ENCODE results near the gene SPEN. TPM values are rescaled to one million over a fixed set of nuclear protein-coding genes. Genes with fewer than 3 reads are reported as not detected.

SPEN gene
- polyA plus RNA-seq, 1 donor from 2014 or later: 7.1 TPM

GRCh38 chr1:15958793-15959192 is 111.3 kb downstream of the SPEN start:
- Histone ChIP-seq H2AFZ (ENCODE audit: low read depth, low read length) (no peak overlapping the region), H4K20me1 (ENCODE audit: insufficient read depth) (no peaks in the 10 kb centered on the region), H3K9me2 (ENCODE audit: insufficient read depth, low read length) (no peaks in the 10 kb centered on the region), H3K27me3 (ENCODE audit: insufficient read depth, low read depth, low read length) (no peaks in the 10 kb centered on the region), H3K36me3 (ENCODE audit: insufficient read depth, low read length) (no peaks in the 10 kb centered on the region), H3K4me3 (ENCODE audit: low read length) (no peak overlapping the region), H3F3A (ENCODE audit: insufficient read depth, low read length, poor library complexity, severe bottlenecking) (no peaks in the 10 kb centered on the region), H3K4me2 (ENCODE audit: low read length) (no peak overlapping the region), H3K27ac (ENCODE audit: low read length) (no peak overlapping the region), H3K79me2 (replicated peaks; ENCODE audit: insufficient read depth, low read length) (peaks cover 4% of the 10 kb centered on the region), H3K9ac (ENCODE audit: low read length) (no peak overlapping the region), H3K9me3 (ENCODE audit: low read length) (no peaks in the 10 kb centered on the region)
- TF ChIP-seq TAF1 (IDR thresholded peaks at IDR 0.05; ENCODE audit: low read depth) (no peak), EP300 (conservative IDR thresholded peaks at IDR 0.05; ENCODE audit: poor library complexity, severe bottlenecking) (no peak), REST (IDR thresholded peaks at IDR 0.05; ENCODE audit: borderline replicate concordance) (no peak), SMC3 (conservative IDR thresholded peaks at IDR 0.05; ENCODE audit: poor library complexity) (no peak), EZH2 (IDR thresholded peaks at IDR 0.05; ENCODE audit: borderline replicate concordance, insufficient read depth, low read length, poor library complexity, severe bottlenecking) (no peak), RAD21 (conservative IDR thresholded peaks at IDR 0.05) (no peak), POLR2AphosphoS5 (IDR thresholded peaks at IDR 0.05) (no peak), MXI1 (conservative IDR thresholded peaks at IDR 0.05; ENCODE audit: poor library complexity, severe bottlenecking) (no peak)
- TF ChIP-seq, protein P1, sequence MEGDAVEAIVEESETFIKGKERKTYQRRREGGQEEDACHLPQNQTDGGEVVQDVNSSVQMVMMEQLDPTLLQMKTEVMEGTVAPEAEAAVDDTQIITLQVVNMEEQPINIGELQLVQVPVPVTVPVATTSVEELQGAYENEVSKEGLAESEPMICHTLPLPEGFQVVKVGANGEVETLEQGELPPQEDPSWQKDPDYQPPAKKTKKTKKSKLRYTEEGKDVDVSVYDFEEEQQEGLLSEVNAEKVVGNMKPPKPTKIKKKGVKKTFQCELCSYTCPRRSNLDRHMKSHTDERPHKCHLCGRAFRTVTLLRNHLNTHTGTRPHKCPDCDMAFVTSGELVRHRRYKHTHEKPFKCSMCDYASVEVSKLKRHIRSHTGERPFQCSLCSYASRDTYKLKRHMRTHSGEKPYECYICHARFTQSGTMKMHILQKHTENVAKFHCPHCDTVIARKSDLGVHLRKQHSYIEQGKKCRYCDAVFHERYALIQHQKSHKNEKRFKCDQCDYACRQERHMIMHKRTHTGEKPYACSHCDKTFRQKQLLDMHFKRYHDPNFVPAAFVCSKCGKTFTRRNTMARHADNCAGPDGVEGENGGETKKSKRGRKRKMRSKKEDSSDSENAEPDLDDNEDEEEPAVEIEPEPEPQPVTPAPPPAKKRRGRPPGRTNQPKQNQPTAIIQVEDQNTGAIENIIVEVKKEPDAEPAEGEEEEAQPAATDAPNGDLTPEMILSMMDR (IDR thresholded peaks at IDR 0.05; ENCODE audit: poor library complexity, severe bottlenecking): no peak

DNA sequence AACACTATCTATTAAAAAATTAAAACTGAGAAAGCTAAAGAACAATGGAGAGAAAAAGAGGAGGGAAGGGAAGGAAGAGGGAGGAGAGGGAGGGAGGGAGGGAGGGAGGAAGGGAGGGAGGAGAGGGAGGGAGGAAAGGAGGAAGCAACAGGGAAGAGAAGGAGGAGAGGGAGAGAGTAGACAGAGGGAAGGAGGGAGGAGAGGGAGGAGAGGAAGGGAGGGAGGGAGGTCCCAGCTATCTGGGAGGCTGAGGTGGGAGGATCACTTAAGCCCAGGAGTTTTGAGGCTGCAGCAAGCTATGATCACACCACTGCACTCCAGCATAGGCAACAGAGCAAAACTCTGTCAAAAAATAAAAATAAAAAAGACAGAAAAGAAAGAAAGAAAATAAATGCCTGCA is 111.9 kb downstream of the SPEN start:
- Histone ChIP-seq H3K79me2 (replicated peaks; ENCODE audit: insufficient read depth, low read length) (peaks cover 4% of the 10 kb centered on the region), H3K4me2 (ENCODE audit: low read length) (no peak overlapping the region), H3K9me2 (ENCODE audit: insufficient read depth, low read length) (no peaks in the 10 kb centered on the region), H3K9me3 (ENCODE audit: low read length) (no peaks in the 10 kb centered on the region), H2AFZ (ENCODE audit: low read depth, low read length) (no peak overlapping the region), H4K20me1 (ENCODE audit: insufficient read depth) (no peaks in the 10 kb centered on the region), H3K36me3 (ENCODE audit: insufficient read depth, low read length) (no peaks in the 10 kb centered on the region), H3K27ac (ENCODE audit: low read length) (no peak overlapping the region), H3K4me3 (ENCODE audit: low read length) (no peak overlapping the region), H3K9ac (ENCODE audit: low read length) (no peak overlapping the region), H3K27me3 (ENCODE audit: insufficient read depth, low read depth, low read length) (no peaks in the 10 kb centered on the region), H3F3A (ENCODE audit: insufficient read depth, low read length, poor library complexity, severe bottlenecking) (no peaks in the 10 kb centered on the region)
- TF ChIP-seq MXI1 (conservative IDR thresholded peaks at IDR 0.05; ENCODE audit: poor library complexity, severe bottlenecking): no peak
- no peak for TF ChIP-seq EP300 (conservative IDR thresholded peaks at IDR 0.05; ENCODE audit: poor library complexity, severe bottlenecking)
- TF ChIP-seq SMC3 (conservative IDR thresholded peaks at IDR 0.05; ENCODE audit: poor library complexity): no peak
- TF ChIP-seq TAF1 (IDR thresholded peaks at IDR 0.05; ENCODE audit: low read depth): no peak
- TF ChIP-seq, protein P1 (IDR thresholded peaks at IDR 0.05; ENCODE audit: poor library complexity, severe bottlenecking): no peak
- no peak for TF ChIP-seq RAD21 (conservative IDR thresholded peaks at IDR 0.05)
- TF ChIP-seq EZH2 (IDR thresholded peaks at IDR 0.05; ENCODE audit: borderline replicate concordance, insufficient read depth, low read length, poor library complexity, severe bottlenecking): no peak
- TF ChIP-seq POLR2AphosphoS5 (IDR thresholded peaks at IDR 0.05): no peak
- TF ChIP-seq REST (IDR thresholded peaks at IDR 0.05; ENCODE audit: borderline replicate concordance): no peak

All from neural cell (in vitro differentiated cells).